A549 (cell line): ENCODE data around the gene HNF4A.

ENCODE experiments used
- CHD2 ChIP-seq: fragments of 150-350 bp; IDR thresholded peaks from 2 replicates; pipeline ENCODE4 v1.6.1; 2014; ENCODE audit warnings: low read length; ENCODE audit not compliant: partially characterized antibody
- CTCF ChIP-seq: fragments of >200 bp; sonication (Bioruptor Twin); formaldehyde crosslinking; IDR thresholded peaks from 3 replicates; pipeline ENCODE4 v1.5.1; 2016
- E2F6 ChIP-seq: IDR thresholded peaks from 2 replicates; pipeline ENCODE4 v1.6.1; 2012; ENCODE audit warnings: low read depth, borderline replicate concordance
- MAX ChIP-seq: IDR thresholded peaks from 2 replicates; pipeline ENCODE4 v1.6.1; 2012
- MAZ ChIP-seq: fragments of 150-350 bp; IDR thresholded peaks from 2 replicates; pipeline ENCODE4 v1.6.1; 2014; ENCODE audit warnings: antibody characterized with exemption, low read depth, low read length, borderline replicate concordance
- POLR2A ChIP-seq: IDR thresholded peaks from 2 replicates; pipeline ENCODE4 v1.6.1; 2012; ENCODE audit warnings: mild to moderate bottlenecking, low read length
- REST ChIP-seq: fragments of 200-600 bp; sonication (generic); IDR thresholded peaks from 2 replicates; pipeline ENCODE4 v1.6.1; 2016; ENCODE audit warnings: antibody characterized with exemption, mild to moderate bottlenecking, moderate library complexity

GRCh38 chr20:44437497-44437896 is 82.0 kb downstream of the HNF4A start:
- TF ChIP-seq E2F6 (no peak), CTCF (no peak), POLR2A (no peak), REST (no peak), MAZ (no peak), MAX (no peak), CHD2 (no peak)
